Measurements from ENCODE around the gene LYSMD1. TPM values are rescaled to one million over a fixed set of nuclear protein-coding genes. Genes with fewer than 3 reads are reported as not detected.
"Not testable (repeated sequence)": the region's sequence is repeated elsewhere in the genome, so short reads cannot be mapped to it uniquely, and the experiment has no call there.

LYSMD1 gene
- total RNA-seq, 6 experiments from 2014 or later: 5.0 to 6.6 (median 6.0) TPM

DNA sequence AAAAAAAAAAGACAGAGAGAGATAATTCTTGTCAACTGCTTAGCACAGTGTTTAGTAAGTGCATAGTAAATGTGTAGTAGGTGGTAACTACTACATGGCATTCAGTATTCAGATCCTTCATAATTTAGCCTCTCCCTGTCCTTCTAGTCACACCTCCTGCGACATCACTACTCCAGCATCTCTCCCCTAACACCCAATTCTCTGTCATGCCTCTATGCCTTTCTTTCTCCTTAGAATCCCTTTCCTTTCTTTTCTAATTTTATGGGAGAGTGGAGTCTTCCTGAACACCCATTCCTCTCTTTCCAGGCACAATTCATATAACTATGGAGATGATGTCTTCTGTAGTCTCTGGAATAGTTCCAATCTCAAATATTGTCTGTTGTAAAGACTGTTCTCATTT is 28.2 kb upstream of the LYSMD1 start:
- Mint-ChIP-seq H3K4me3 (no peak overlapping the region), H3K4me1 (ENCODE audit: low read depth) (peaks cover 48% of the 10 kb centered on the region), H3K27ac (peak overlapping the region; percentile 68), H3K27me3 (ENCODE audit: insufficient read depth) (peaks cover 9% of the 10 kb centered on the region), H3K36me3 (ENCODE audit: low read depth) (peaks cover 6% of the 10 kb centered on the region), H3K9me3 (no peaks in the 10 kb centered on the region; the same call in 1 of the 2 replicates)
- DNase-seq: no peak
- TF ChIP-seq, protein P1, sequence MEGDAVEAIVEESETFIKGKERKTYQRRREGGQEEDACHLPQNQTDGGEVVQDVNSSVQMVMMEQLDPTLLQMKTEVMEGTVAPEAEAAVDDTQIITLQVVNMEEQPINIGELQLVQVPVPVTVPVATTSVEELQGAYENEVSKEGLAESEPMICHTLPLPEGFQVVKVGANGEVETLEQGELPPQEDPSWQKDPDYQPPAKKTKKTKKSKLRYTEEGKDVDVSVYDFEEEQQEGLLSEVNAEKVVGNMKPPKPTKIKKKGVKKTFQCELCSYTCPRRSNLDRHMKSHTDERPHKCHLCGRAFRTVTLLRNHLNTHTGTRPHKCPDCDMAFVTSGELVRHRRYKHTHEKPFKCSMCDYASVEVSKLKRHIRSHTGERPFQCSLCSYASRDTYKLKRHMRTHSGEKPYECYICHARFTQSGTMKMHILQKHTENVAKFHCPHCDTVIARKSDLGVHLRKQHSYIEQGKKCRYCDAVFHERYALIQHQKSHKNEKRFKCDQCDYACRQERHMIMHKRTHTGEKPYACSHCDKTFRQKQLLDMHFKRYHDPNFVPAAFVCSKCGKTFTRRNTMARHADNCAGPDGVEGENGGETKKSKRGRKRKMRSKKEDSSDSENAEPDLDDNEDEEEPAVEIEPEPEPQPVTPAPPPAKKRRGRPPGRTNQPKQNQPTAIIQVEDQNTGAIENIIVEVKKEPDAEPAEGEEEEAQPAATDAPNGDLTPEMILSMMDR (IDR thresholded peaks at IDR 0.05): no peak

DNA sequence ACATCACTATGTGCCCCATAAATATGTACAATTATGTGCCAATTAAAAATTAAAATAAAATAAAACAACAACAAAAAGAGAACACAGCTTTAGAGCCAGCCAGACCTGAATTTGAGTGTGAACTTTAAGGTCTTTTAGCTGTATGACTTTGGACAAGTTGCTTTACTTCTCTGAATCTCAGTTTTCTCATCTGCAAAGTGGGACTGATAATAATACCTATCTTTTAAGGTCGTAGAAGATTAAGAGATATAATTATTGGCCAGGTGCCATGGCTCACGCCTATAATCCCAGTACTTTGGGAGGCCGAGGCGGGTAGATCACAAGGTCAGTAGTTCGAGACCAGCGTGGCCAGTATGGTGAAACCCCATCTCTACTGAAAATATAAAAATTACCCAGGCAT is 27.6 kb upstream of the LYSMD1 start:
- 0 out of 2 replicates have a peak, but pooled peaks cover under 1% of the 10 kb centered on the region for H3K36me3 Mint-ChIP-seq (ENCODE audit: low read depth)
- TF ChIP-seq, protein P1 (IDR thresholded peaks at IDR 0.05): no peak
- peaks cover 53% of the 10 kb centered on the region for H3K4me1 Mint-ChIP-seq (ENCODE audit: low read depth)
- H3K9me3 Mint-ChIP-seq: no peaks in the 10 kb centered on the region; the same call in 1 of the 2 replicates
- no peak for DNase-seq
- H3K27me3 Mint-ChIP-seq (ENCODE audit: insufficient read depth): peaks cover 4% of the 10 kb centered on the region
- H3K27ac Mint-ChIP-seq: no peak overlapping the region
- no peak overlapping the region for H3K4me3 Mint-ChIP-seq

DNA sequence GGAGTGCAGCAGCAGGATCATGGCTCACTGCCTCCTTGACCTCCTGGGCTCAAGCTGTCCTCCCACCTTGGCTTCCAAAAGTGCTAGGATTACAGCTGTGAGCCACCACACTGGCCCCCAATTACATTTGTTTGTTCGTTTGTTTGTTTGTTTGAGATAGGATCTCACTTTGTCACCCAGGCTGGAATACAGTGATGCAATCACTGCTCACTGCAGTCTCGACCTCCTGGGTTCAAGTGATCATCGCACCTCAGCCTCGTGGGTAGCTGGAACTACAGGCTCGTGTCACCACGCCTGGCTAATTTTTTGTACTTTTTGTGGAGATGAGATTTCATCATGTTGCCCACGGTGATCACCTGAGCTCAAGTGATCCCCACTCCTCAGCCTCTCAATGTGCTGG is 26.3 kb upstream of the LYSMD1 start:
- Mint-ChIP-seq H3K9me3 (no peaks in the 10 kb centered on the region), H3K27me3 (ENCODE audit: insufficient read depth) (peaks cover 4% of the 10 kb centered on the region), H3K36me3 (ENCODE audit: low read depth) (no peaks in the 10 kb centered on the region), H3K4me3 (no peak overlapping the region), H3K27ac (no peak overlapping the region), H3K4me1 (ENCODE audit: low read depth) (peaks cover 52% of the 10 kb centered on the region)
- no peak for DNase-seq
- TF ChIP-seq, protein P1 (IDR thresholded peaks at IDR 0.05): no peak

DNA sequence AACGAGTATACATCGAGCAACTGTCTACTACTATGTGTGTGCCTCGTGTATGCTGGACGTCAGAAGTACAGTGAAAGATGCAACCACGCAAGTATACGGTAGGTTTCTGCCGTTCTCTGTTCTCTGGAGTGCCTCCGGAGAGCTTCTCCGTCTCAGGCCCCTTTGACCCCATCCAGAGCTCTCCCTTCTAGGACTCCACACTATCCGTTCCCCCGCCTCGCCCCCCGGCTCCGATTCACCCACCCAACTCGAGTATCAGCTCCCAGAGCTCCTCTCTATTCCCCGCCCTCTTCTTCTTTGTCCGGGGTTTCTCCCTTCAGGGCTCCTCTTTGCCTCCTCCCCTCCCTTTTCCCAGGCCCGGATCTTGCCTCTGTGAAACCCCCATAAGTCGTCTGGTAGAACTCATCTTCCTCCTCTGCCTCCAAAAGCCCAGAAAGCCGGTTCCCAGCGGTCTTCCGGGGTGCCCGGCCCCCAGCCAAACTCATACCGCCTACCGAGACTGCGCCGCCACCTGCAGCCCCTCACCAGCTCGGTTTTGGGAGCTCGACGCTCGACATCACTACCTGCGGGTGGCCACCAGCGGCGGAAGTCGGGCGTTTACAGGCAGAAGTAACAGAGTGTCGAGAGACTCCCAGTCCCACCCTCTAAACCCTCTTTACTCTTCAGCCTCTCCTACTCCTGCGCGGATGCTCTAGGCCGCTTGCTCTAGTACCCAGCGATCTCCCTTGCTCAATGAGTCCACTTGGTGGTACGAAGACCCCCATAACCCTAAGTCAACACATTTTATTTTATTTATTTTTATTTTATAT is 24.1 kb upstream of the LYSMD1 start, which contains the start of gene VPS72:
VPS72 (minus strand) TSS at position 561 of the 809 bp plus-strand sequence; CDS start at position 485, 76 bp downstream.
- H3K4me3 Mint-ChIP-seq: peak within 1 kb of the TSS; percentile 96
- H3K27me3 Mint-ChIP-seq (ENCODE audit: insufficient read depth): peaks cover 4% of the 10 kb centered on the region
- peak within 1 kb of the TSS; percentile 94 for H3K27ac Mint-ChIP-seq
- TF ChIP-seq, protein P1 (IDR thresholded peaks at IDR 0.05): peak; percentile 57
- H3K9me3 Mint-ChIP-seq: no peaks in the 10 kb centered on the region
- DNase-seq: peak; percentile 79
- H3K4me1 Mint-ChIP-seq (ENCODE audit: low read depth): peaks cover 39% of the 10 kb centered on the region
- peaks cover 6% of the 10 kb centered on the region; the same call in 1 of the 2 replicates for H3K36me3 Mint-ChIP-seq (ENCODE audit: low read depth)

DNA sequence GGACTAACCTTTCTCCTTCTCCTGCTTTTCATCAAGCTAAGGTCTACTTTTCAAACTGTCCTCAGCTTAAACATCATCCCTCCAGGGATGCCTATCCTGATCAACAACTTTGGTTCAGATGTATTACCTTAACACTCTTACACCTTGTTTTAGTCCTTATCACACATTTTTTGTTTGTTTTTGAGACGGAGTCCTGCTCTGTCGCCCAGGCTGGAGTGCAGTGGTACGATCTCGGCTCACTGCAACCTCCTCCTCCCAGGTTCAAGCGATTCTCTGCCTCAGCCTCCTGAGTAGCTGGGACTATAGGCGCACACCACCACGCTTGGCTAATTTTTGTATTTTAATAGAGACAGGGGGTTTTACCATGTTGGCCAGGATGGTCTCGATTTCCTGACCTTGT is 23.0 kb upstream of the LYSMD1 start:
- Mint-ChIP-seq H3K4me3 (peak overlapping the region; percentile 96), H3K4me1 (ENCODE audit: low read depth) (peaks cover 27% of the 10 kb centered on the region), H3K27ac (peak overlapping the region; percentile 94; the same call in 1 of the 2 replicates)
- not testable (repeated sequence) for H3K9me3 Mint-ChIP-seq; H3K27me3 Mint-ChIP-seq (ENCODE audit: insufficient read depth); H3K36me3 Mint-ChIP-seq (ENCODE audit: low read depth); DNase-seq

DNA sequence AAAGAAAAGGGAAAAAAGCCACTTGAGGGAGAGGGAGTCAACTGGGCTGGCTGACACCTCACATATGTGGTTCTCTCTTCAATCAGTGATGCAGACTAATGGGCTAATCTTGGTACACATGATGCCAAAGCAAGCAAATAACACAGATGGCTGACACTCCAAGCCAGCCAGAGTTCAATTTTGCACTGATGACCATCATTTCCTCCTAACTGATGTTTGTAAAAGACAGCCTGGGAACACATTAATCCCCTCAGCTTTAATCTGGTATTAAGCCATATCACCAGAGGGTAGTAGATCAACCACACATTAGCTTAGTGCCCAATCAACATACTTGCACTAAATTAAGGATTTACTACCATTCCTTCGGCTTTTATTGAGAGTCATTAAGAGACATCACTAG is 21.5 kb upstream of the LYSMD1 start:
- no peak overlapping the region for H3K4me3 Mint-ChIP-seq
- H3K4me1 Mint-ChIP-seq (ENCODE audit: low read depth): peaks cover 27% of the 10 kb centered on the region
- H3K27ac Mint-ChIP-seq: no peak overlapping the region
- peaks cover 14% of the 10 kb centered on the region for H3K36me3 Mint-ChIP-seq (ENCODE audit: low read depth)
- no peaks in the 10 kb centered on the region for H3K9me3 Mint-ChIP-seq
- no peak for DNase-seq
- TF ChIP-seq, protein P1 (IDR thresholded peaks at IDR 0.05): no peak
- peaks cover 4% of the 10 kb centered on the region for H3K27me3 Mint-ChIP-seq (ENCODE audit: insufficient read depth)

Data from HFFc6 (cell line).